GDM1 (cell line): ENCODE data around the gene ARAF.
"Not testable (repeated sequence)": the region's sequence is repeated elsewhere in the genome, so short reads cannot be mapped to it uniquely, and the experiment has no call there.

ENCODE experiments used
- DNase-seq: peaks from one replicate; lab custom pipeline; 2025; lab: John Stamatoyannopoulos, UW

The ARAF gene

GRCh38 chrX:47560934-47561658 is at the start of gene ARAF:
TSS of gene ARAF (plus strand) at chrX:47561205. CDS start at chrX:47562968, 1,763 bp downstream.
- peak; percentile 95 for DNase-seq

GRCh38 chrX:47512383-47512782 is 48.6 kb upstream of the ARAF start:
- not testable (repeated sequence) for DNase-seq

DNA sequence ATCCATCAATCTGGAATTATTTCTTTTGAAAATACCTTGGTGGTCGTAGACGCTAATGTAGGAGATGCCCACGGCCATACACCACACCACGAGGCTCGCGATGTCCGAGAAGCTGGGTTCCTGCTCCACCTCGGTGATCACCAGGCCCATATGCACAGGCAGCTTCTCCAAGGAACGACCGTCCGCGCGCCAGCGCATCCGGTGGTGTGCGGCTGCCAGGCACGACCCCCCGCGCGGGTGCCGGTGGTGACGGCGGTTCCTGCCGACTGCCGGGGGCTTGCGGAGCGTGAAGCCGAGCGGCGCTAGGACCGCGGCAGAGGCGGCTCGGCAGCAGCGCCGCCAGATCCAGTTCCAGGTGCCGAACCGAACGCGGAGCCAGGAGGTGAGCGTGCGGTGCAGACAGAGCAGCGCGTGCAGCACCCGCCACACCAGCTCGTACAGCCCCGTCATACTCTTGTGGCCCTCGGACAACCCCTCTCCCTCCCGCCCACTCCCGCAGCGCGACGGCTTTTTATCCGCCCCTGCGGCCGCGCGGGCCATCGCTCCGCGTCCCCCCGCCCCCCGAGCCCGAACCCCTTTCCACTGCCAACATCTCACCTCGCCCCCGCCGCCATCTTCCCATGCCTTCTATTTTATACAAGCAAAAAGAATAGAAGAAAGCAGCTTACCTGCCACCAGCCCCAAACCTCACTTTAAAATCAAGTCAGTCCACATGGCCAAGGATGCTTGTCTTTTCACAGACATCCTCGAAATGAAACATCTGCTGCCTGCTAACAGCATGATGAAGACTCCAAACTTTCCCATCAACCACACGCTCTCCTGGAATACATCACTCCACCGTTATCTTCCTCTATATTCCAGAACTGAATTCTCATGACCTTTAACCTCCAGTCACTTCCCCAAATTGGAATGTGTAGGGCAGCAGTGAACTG is 47.7 kb upstream of the ARAF start:
- not testable (repeated sequence) for DNase-seq

- DNase-seq, result no peak
Measured at GRCh38 chrX:47514533-47515235, 46.3 kb upstream of the ARAF start.

- no peak for DNase-seq
Measured at GRCh38 chrX:47515941-47516665, 44.9 kb upstream of the ARAF start.

DNA sequence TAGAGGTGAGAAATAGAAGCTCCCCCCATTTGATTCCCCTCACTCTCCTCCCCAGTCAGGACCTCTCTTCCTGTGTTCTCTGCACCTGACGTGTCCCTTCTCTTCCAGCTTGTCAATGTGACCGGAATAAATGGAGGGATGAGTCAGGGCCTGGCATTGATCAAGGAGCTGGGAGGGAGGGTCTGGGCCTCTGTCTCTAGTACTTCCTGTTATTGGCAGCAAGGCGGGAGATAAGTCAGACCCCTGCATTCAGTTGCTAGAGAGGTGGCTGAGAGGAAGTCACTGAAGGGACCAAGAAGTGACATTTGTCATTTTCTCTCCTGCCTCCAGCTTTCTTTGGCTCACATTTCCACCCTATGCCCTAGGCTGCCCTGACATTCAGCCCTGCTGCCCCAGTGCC is 42.9 kb upstream of the ARAF start:
- no peak for DNase-seq

DNA sequence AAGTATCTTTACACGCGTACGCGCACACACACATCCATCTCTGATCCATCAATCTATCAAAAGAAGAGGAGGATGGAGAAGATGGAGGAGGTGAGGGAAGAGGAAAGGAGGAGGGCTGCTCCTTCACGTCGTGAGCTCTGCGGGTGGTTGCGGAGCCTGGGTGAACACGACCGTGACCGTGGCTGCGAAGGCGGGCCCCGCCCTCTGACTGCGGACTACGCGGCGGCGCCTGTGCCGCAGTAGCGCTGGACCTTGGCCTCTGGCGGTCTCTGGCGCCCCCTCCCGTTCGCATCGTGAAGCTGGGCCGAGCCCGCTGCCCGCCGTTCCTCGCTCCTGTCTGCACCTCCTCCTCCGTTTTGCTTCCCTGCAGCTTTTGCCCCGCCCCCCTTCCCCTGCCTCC is 37.7 kb upstream of the ARAF start:
- DNase-seq, result peak; percentile 63

DNA sequence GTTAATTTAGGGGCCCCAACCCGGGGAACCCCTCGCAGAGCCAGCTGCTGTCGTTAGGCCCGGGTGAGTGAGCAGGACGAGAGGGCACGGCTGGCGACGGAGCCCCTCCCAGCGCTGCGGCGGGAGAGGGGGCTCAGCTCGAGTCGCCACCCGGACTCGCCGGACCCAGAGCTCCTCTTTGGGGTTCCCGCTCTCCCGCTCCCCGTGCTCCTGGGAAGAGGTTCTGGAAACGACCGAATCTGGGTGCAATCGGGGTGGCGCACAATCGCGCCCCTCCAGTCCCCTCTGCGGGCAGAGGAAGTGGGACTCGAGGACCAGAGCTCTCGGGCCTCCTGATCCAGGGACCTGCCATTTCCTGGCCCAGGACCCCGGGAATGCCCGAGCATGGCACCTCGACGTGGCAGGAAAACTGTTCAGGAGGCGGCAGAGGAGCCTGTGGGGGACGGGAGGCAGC is 37.3 kb upstream of the ARAF start:
- no peak for DNase-seq

DNA sequence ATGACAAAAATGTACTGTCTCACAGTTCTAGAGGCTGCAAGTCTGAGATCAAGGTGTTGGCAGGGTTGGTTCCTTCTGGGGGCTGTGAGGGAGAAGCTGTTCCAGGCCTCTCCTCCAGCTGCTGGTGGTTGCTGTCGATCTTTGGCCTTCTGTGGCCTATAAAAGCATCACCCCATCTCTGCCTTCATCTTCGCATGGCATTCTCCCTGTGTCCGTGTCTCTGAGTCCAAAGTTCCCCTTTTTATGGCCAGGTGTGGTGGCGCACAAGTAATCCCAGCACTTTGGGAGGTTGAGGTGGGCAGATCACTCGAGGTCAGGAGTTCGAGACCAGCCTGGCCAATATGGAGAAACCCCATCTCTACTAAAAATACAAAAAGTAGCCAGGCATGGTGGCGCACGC is 31.5 kb upstream of the ARAF start:
- DNase-seq, result no peak

- peak; percentile 43 for DNase-seq
Measured at GRCh38 chrX:47530049-47530448, 31.0 kb upstream of the ARAF start.

DNA sequence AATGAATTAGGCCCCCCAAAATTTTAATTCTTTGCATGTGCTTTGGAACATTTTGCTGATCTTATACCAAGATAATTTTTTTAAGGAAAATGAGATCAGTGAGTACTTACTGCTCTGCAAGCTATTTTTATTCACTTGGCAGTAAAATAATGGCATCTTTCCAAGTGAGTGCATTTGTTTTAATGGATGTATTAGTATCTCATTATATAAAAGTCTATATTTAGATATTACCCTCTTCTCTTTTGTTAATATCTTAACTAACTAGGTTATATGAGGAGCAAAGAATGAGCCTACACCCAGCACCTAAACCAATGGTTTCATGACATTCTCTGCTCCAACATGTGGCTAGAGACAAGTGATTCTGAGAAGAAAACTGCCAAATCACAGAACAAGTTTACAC is 21.1 kb upstream of the ARAF start:
- DNase-seq, result no peak

DNA sequence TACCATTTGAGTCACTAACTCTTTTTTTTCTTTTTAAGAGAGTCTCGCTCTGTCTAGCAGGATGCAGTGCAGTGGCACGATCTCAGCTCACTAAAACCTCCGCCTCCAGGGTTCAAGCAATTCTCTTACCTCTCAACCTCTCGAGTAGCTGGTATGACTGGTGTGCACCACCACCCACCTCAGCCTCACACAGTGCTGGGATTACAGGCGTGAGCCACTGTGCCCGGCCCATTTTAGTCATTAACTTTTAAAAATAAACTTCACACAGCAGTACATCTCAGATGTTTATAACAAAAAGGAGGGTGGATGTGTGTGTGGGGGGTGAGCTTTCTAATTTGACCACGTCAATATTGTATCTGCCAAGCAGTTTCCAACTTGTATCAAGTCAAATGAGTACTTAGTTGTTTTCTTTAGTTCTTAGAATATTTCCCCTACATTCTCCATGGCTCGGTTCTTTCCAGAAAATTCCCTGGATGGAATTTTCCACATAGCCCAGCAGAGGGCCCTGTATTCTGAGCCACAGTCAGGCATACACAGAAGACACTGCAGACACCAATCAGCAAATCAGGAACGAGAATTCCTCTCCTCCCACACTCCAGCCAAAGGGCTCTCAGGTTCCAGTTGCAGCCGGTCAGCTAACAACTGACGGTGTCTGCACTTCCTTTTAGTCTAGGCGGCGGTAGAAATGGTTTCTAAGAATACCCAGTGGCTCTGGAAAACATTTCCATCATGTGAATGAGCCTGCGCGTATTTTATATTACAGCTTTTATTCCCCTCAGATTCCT is 20.1 kb upstream of the ARAF start:
- peak; percentile 81 for DNase-seq

DNA sequence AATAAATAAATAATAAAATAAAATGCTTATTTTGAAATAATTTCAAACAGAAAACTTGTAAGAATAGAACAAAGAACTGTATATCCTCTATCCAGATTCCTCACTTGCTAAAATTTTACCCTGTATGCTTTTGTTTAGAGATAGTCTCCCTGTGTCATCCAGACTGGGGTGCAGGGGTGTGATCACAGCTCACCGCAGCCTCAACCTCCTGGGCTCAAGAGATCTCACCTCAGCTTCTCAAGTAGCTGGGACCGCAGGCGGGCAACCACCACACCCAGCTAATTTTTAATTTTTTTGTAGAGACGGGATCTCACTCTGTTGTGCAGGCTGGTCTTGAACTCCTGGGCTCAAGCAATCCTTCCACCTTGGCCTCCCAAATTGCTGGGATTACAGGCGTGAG is 17.5 kb upstream of the ARAF start:
- DNase-seq, result no peak

GRCh38 chrX:47556045-47556623 is 4.9 kb upstream of the ARAF start:
- peak; percentile 81 for DNase-seq

DNA sequence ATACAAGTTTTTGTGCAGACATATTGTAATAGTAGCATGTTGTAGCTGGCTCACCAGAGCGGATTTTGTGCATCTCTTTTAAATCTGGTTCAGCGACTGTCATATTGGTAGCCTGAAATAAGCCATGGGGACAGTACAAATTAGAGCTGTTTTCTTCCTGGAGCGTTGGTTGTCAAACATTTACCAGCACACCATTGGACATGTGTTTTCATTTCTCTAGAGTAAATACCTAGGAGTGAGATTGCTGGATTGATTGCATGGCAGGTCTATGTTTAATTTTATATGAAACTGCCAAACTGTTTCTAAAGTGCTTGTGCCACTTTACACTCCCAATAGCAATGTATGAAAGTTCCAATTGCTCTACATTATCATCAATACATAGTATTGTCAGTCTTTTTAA is 2.6 kb upstream of the ARAF start:
- DNase-seq, result no peak

DNA sequence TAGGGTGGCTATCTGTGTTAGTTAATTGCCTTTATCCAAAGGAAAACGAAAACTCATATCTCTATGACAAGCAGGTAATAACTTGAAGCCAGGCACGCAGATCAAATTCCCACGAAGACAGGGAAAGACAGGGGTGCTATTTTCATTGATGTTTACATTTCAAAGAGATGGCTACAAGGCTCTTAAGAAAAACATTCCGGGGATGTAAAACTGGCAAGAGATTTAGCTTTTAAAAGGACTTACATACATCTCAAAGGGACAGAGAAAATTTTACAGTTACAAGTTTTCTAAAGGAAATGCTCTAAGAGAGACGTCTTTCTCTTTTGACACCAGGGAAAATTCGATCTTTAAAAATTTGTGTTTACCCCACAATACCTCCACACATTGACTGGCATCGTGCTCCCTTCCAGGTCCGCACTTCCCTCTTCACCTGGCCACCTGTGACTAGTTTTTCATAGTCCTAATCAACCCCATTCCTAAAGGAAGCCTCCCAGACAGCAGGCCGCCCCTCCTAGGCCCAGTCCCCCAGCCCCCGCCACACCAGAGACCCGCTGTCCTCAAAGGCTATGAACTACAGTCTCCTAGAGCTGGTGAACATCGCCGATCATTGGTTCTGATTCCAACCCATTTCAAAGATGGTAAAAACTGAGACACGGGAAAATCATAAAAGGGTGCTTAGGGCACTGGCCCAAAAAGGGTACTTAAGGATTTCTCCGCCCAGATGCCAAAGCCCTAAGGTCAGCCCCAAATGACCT is 649 bp upstream of the ARAF start:
- DNase-seq, result no peak

- DNase-seq, result no peak
Measured at GRCh38 chrX:47561659-47562151, 700 bp downstream of the ARAF start.

DNA sequence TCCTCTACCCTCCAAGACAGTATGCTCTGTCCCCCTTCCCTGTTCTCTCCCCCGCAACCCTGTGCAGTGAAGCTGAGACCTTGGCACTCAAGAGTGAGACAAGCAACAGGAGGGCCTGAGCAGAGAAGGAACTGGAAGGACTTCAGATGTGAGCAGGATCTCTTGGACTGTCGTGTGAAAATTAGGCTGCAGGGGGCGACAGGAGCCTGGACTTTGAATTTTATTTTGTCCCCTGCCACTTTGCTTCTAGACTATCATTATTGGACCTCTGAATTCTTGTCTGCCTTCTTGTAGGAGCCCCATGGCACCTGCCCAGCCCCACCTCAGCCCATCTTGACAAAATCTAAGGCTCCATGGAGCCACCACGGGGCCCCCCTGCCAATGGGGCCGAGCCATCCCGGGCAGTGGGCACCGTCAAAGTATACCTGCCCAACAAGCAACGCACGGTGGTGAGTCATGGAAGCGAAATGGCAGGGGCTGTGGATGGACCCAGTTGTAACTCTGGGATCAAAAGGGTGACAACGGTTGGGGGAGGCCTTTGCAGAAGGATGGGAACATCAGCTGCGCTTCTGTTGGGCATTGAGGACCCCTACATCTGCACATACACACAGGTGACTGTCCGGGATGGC is 1.7 kb downstream of the ARAF start:
- DNase-seq, result peak; percentile 30

DNA sequence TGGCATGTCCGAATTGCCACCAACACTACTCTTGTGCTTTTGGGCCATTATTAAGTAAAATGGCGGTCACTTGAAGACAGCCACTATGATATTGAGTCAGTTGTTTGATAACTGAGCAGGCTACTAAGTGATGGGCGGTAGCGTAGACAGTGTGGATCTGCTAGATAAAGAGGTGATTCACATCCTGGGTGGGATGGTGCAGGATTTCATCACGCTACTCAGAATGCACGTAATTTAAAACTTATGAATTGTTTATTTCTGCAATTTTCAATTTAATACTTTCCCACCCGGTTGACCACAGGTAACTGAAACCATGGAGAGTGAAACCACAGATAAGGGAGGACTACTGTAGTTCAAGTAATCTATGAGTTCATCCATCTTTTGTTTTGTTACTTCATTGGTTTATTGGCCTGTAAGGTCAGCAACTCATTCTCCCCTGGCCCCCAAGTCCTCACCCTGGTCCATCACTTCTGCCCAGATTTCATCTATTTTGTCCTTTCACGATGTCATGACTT is 2.9 kb downstream of the ARAF start:
- no peak for DNase-seq
